Right hindlimb (tissue), 1 donor: ENCODE results near the gene ZSWIM6.
"Not testable (repeated sequence)": the region's sequence is repeated elsewhere in the genome, so short reads cannot be mapped to it uniquely, and the experiment has no call there.

ENCODE experiments used
- DNase-seq: peaks from one replicate; pipeline ENCODE4 v3.0.0-alpha.2; 2018

ZSWIM6 gene

GRCh38 chr5:61409568-61409967, 77.5 kb downstream of the ZSWIM6 start:
- no peak for DNase-seq

- DNase-seq: no peak
Observed at GRCh38 chr5:61410811-61411210, 78.8 kb downstream of the ZSWIM6 start.

- no peak for DNase-seq
Observed at GRCh38 chr5:61412361-61412760, 80.3 kb downstream of the ZSWIM6 start.

GRCh38 chr5:61413205-61413604, 81.1 kb downstream of the ZSWIM6 start:
- DNase-seq: not testable (repeated sequence)

GRCh38 chr5:61414806-61415205, 82.7 kb downstream of the ZSWIM6 start:
- no peak for DNase-seq

GRCh38 chr5:61416010-61416409, 84.0 kb downstream of the ZSWIM6 start:
- no peak for DNase-seq

- DNase-seq: no peak
Observed at GRCh38 chr5:61416420-61416819, 84.4 kb downstream of the ZSWIM6 start.

- DNase-seq: no peak
Observed at GRCh38 chr5:61417340-61417739, 85.3 kb downstream of the ZSWIM6 start.

- no peak for DNase-seq
Observed at GRCh38 chr5:61417851-61418250, 85.8 kb downstream of the ZSWIM6 start.

GRCh38 chr5:61419106-61419505, 87.0 kb downstream of the ZSWIM6 start:
- no peak for DNase-seq

GRCh38 chr5:61420016-61420415, 88.0 kb downstream of the ZSWIM6 start:
- no peak for DNase-seq

- DNase-seq: not testable (repeated sequence)
Observed at GRCh38 chr5:61421262-61421661, 89.2 kb downstream of the ZSWIM6 start.

GRCh38 chr5:61423487-61424145, 91.6 kb downstream of the ZSWIM6 start:
- no peak for DNase-seq

- DNase-seq: no peak
Observed at GRCh38 chr5:61425918-61426317, 93.9 kb downstream of the ZSWIM6 start.

- DNase-seq: no peak
Observed at GRCh38 chr5:61429906-61430305, 97.8 kb downstream of the ZSWIM6 start.

GRCh38 chr5:61431923-61432620, 100.0 kb downstream of the ZSWIM6 start:
- no peak for DNase-seq

- no peak for DNase-seq
Observed at GRCh38 chr5:61435368-61435767, 103.3 kb downstream of the ZSWIM6 start.

GRCh38 chr5:61438298-61438970, 106.4 kb downstream of the ZSWIM6 start:
- no peak for DNase-seq

GRCh38 chr5:61440086-61440485, 108.0 kb downstream of the ZSWIM6 start:
- no peak for DNase-seq

- DNase-seq: no peak
Observed at GRCh38 chr5:61440596-61440995, 108.5 kb downstream of the ZSWIM6 start.

- no peak for DNase-seq
Observed at GRCh38 chr5:61441742-61442141, 109.7 kb downstream of the ZSWIM6 start.

GRCh38 chr5:61447780-61448495, 115.9 kb downstream of the ZSWIM6 start:
- no peak for DNase-seq

- DNase-seq: peak; percentile 44
Observed at GRCh38 chr5:61449804-61450492, 117.9 kb downstream of the ZSWIM6 start.
